HG03060 (cell line): Measurements from ENCODE around the gene KIR2DL3.
"Not testable (repeated sequence)": the region's sequence is repeated elsewhere in the genome, so short reads cannot be mapped to it uniquely, and the experiment has no call there.

Source experiments
- ATAC-seq: cut with Tn5 transposase; IDR thresholded peaks from one replicate; pipeline ENCODE4 v1.9.1; 2021; ENCODE audit warnings: low read depth, moderate number of reproducible peaks; ENCODE audit not compliant: unreplicated experiment

The KIR2DL3 gene

DNA sequence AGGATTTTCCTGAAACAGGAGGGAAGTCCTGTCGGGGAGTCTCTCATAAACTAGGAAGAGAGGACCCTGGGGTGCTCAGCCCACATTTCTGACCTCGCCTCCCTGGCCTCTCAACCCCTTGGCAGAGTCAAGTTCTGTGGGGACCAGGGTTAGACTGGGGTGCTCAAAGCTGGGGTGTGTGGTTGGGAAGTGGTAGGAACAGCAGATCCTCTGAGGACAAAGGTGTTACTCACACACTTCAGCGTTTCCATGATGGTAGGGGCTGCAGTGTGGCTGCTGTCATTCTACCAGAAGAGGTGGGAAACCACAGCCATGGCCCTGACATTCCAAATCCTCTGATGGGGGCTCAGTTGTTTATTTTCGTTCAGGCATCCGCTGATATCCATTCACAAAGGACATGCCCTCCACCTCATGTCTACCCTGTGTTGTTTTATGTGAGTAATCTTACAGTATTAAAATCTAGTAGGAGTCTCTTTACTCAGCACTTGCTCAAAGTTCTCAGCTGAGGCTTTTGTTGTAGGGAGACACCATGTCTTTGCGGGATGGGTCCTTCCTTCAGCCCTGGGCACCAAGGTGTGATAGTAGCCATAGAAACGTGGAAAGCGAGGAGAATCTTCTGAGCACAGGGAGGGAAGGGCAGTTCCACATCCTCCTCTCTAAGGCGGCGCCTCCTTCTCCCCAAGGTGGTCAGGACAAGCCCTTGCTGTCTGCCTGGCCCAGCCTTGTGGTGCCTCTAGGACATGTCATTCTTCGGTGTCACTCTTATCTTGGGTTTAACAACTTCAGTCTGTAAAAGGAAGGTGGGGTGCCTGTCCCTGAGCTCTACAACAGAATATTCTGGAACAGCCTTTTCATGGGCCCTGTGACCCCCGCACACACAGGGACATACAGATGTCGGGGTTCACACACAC is 1.5 kb downstream of the KIR2DL3 start:
- ATAC-seq = no peak

DNA sequence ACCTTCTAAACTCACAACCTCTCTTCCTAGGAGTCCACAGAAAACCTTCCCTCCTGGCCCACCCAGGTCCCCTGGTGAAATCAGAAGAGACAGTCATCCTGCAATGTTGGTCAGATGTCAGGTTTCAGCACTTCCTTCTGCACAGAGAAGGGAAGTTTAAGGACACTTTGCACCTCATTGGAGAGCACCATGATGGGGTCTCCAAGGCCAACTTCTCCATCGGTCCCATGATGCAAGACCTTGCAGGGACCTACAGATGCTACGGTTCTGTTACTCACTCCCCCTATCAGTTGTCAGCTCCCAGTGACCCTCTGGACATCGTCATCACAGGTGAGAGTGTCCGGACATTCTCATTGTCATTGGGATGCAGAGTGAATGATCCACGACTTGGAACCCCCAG is 3.6 kb downstream of the KIR2DL3 start:
- ATAC-seq = not testable (repeated sequence)

DNA sequence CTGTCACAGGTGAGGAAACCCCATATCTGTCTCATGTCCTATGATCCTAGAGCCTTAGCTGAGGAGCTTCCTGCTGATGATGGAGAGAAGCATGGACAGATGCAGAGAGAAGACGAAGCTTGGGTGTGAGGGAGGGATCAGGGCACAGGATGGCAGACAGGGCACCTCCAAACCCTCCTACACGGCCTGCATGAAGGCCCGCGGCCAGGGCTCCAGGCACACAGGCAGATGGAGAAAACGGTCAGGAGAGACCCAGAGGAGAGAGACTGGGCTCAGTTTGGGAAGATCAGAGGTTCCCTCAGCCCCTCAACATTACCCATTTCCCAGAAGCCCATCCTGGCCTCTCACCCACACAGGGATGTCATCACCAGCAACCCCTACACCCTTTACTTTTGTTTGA is 5.8 kb downstream of the KIR2DL3 start:
- ATAC-seq = not testable (repeated sequence)

DNA sequence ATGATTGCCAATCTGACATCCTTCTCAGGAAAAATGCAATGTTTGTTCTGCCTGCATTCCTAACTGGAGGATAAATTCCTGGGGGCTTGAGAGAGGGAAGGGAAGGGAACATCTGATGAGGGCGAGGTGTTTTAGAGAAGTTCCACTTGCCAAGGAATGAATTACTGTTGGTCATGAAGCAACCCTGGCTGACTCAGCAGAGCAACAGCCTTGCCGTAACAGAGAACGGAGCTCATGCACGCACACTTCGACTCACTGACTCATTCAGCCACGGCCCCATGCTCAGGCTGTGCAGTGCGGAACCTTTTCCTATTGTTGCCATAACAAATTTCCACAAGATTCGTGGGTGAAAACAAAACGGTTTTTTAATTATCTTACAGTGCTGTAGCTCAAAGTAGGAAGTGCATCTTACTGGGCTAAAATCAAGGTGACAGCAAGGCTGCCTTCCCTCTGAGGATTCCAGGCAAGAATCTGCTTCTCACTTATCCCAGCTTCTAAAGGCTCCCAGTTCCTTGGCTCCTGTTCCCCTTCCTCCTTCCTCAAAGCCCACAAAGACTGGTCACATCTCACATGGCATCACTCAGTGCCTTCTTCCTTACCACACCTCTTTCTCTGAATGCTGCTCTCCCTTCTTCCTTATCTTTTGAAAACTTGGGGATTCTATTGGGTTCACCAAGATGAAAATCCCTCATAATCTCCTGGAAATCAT is 9.5 kb downstream of the KIR2DL3 start:
- not testable (repeated sequence) for ATAC-seq

DNA sequence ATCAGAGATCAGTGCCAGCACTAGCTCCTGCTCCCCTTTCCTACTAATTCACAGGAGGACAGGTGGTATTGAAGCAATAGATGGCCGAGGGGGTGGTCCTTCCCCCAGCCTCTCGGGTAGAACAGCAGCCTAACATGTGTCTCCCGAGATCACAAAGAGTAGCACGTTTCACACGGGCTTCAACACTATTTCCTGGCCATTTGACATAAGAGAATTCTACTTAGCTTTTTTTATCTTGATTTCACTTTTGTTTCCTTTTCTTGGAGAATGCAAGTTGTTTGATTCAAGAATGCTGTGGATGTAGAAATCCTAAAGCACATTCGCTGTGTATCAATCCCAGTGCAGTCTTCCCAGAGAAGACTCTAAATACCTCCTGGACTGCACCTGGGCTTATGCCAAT is 12.0 kb downstream of the KIR2DL3 start:
- ATAC-seq = not testable (repeated sequence)

DNA sequence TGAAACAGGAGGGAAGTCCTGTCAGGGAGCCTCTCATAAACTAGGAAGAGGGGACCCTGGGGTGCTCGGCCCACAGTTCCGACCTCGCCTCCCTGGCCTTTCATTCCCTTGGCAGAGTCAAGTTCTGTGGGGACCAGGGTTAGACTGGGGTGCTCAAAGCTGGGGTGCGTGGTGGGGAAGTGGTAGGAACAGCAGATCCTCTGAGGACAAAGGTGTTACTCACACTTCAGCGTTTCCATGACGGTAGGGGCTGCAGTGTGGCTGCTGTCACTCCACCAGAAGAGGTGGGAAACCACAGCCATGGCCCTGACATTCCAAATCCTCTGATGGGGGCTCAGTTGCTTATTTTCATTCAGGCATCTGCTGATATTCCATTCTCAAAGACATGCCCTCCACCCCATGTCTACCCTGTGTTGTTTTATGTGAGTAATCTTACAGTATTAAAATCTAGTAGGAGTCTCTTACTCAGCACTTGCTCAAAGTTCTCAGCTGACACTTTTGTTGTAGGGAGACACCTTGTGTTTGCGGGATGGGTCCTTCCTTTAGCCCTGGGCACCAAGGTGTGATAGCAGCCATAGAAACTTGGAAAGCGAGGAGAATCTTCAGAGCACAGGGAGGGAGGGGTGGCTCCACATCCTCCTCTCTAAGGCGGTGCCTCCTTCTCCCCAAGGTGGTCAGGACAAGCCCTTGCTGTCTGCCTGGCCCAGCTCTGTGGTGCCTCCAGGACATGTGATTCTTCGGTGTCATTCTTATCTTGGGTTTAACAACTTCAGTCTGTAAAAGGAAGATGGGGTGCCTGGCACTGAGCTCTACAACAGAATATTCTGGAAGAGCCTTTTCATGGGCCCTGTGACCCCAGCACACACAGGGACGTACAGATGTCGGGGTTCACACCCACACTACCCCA is 18.1 kb downstream of the KIR2DL3 start:
- ATAC-seq = not testable (repeated sequence)

DNA sequence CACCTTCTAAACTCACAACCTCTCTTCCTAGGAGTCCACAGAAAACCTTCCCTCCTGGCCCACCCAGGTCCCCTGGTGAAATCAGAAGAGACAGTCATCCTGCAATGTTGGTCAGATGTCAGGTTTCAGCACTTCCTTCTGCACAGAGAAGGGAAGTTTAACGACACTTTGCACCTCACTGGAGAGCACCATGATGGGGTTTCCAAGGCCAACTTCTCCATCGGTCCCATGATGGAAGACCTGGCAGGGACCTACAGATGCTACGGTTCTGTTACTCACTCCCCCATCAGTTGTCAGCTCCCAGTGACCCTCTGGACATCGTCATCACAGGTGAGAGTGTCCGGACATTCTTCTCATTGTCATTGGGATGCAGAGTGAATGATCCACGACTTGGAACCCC is 20.3 kb downstream of the KIR2DL3 start:
- ATAC-seq = not testable (repeated sequence)

DNA sequence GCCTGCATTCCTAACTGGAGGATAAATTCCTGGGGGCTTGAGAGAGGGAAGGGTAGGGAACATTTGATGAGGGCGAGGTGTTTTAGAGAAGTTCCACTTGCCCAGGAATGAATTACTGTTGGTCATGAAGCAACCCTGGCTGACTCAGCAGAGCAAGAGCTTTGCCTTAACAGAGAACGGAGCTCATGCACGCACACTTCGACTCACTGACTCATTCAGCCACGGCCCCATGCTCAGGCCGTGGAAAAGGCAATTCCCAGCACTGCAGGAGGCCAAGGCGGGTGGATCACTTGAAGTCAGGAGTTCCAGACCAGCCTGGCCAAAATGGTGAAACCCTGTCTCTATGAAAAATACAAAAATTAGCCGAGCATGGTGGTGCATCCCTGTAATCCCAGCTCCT is 25.9 kb downstream of the KIR2DL3 start:
- not testable (repeated sequence) for ATAC-seq

DNA sequence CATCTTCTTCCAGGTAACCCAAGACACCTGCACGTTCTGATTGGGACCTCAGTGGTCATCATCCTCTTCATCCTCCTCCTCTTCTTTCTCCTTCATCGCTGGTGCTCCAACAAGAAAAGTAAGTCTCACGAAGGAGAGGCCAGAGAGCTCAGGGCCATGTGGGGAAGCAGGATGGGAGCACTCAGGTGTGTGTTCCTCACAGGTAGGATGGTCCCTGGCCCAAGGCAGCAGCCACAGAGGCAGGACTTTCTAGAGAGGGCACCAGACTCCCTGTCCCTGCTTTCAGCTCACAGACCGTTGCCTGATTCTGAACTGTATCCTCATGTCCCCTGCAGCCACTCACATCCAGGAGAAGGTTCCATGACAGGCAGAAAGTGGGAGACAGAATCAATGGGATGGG is 28.2 kb downstream of the KIR2DL3 start:
- not testable (repeated sequence) for ATAC-seq

DNA sequence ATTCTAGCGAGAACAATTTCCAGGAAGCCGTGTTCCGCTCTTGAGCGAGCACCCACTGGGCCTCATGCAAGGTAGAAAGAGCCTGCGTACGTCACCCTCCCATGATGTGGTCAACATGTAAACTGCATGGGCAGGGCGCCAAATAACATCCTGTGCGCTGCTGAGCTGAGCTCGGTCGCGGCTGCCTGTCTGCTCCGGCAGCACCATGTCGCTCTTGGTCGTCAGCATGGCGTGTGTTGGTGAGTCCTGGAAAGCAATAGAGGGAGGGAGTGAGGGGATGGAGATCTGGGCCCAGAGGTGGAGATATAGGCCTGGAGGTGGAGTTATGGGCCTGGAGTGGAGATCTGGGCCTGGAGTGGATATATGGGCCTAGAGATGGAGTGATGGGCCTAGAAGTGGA is 31.3 kb downstream of the KIR2DL3 start, which contains the start of gene KIR2DL1:
Gene KIR2DL1 (plus strand): TSS at position 148 of the 400 bp plus-strand sequence. CDS start 58 bp downstream, at position 206.
- not testable (repeated sequence) for ATAC-seq

DNA sequence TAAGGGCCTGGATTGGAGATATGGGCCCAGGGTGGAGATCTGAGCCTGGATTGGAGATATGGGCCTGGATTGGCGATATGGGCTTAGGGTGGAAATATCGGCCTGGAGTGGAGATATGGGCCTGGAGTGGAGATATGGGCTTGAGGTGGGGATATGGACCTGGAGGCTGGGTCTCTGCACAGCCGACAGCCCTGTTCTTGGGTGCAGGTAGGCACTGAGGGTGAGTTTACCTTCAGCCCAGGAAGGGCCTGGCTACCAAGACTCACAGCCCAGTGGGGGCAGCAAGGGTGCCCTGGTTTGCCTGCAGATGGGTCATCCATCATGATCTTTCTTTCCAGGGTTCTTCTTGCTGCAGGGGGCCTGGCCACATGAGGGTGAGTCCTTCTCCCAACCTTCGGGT is 32.2 kb downstream of the KIR2DL3 start:
- ATAC-seq = not testable (repeated sequence)

DNA sequence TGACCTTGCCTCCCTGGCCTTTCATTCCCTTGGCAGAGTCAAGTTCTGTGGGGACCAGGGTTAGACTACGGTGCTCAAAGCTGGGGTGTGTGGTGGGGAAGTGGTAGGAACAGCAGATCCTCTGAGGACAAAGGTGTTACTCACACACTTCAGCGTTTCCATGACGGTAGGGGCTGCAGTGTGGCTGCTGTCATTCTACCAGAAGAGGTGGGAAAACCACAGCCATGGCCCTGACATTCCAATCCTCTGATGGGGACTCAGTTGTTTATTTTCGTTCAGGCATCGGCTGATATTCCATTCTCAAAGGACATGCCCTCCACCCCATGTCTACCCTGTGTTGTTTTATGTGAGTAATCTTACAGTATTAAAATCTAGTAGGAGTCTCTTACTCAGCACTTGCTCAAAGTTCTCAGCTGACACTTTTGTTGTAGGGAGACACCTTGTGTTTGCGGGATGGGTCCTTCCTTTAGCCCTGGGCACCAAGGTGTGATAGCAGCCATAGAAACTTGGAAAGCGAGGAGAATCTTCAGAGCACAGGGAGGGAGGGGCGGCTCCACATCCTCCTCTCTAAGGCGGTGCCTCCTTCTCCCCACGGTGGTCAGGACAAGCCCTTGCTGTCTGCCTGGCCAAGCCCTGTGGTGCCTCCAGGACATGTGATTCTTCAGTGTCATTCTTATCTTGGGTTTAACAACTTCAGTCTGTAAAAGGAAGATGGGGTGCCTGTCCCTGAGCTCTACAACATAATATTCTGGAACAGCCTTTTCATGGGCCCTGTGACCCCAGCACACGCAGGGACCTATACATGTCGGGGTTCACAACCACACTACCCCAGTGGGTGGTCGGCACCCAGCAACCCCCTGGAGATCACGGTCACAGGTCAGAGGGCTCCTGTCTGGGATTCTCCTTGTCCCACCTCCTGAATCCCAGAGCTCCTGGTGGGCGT is 33.0 kb downstream of the KIR2DL3 start:
- not testable (repeated sequence) for ATAC-seq

DNA sequence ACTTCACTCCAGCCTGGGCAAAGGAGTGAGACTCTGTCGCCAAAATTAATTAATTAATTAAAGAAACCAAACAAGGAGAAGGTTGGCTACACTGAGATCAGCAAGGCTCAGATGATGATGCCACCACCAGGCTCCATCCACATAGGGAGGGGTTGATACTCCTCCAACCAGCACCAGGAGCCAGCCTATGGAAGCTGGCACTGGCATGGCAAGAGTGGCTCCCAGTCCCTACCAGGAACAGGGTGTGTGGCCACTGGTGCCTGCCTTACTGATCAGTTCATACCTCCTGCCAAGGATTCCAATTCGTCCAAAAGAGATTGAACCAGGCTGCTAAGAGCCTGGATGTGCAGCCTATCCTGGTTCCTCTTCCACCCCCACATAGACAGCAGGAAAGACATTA is 34.4 kb downstream of the KIR2DL3 start:
- ATAC-seq = not testable (repeated sequence)

DNA sequence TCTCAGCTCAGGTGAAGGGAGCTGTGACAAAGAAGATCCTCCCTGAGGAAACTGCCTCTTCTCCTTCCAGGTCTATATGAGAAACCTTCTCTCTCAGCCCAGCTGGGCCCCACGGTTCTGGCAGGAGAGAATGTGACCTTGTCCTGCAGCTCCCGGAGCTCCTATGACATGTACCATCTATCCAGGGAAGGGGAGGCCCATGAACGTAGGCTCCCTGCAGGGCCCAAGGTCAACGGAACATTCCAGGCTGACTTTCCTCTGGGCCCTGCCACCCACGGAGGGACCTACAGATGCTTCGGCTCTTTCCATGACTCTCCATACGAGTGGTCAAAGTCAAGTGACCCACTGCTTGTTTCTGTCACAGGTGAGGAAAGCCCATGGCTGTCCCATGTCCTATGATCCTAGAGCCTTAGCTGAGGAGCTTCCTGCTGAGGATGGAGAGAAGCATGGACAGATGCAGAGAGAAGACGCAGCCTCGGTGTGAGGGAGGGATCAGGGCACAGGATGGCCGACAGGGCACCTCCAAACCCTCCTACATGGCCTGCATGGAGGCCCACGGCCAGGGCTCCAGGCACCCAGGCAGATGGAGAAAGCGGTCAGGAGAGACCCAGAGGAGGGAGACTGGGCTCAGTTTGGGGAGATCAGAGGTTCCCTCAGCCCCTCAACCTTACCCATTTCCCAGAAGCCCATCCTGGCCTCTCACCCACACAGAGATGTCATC is 36.9 kb downstream of the KIR2DL3 start:
- ATAC-seq = not testable (repeated sequence)

DNA sequence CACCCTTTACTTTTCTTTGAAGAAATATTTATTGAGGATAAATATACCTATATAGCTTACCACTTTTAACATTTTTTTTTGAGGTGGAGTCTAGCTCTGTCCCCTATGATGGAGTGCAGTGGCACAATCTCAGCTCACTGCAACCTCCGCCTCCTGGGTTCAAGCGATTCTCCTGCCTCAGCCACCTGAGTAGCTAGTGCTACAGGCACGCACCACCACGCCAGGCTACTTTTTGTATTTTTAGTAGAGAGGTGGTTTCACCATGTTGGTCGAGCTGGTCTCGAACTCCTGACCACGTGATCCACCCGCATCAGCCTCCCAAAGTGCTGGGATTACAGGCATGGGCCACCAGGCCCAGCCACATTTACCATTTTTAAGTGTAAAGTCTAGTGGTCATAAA is 37.5 kb downstream of the KIR2DL3 start:
- ATAC-seq = not testable (repeated sequence)

DNA sequence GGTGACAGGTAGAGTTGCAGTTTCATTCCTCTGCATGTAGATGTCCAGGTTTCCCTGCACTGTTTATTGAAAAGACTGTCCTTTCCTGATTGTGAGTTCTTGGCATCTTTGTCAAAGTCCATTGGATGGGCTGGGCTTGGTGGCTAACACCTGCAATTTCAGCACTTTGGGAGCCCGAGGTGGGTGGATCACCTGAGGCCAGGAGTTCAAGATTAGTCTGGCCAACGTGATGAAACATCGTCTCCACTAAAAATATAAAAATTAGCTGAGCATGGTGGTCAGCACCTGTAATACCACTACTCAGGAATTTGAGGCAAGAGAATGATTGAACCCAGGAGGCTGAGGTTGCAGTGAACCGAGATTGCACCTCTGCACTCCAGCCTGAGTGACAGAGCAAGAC is 39.5 kb downstream of the KIR2DL3 start:
- ATAC-seq = not testable (repeated sequence)

DNA sequence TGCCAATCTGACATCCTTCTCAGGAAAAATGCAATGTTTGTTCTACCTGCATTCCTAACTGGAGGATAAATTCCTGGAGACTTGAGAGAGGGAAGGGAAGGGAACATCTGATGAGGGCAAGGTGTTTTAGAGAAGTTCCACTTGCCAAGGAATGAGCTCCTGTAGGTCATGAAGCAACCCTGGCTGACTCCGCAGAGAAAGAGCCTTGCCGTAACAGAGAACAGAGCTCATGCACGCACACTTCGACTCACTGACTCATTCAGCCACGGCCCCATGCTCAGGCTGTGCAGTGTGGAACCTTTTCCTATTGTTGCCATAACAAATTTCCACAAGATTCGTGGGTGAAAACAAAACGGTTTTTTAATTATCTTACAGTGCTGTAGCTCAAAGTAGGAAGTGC is 40.6 kb downstream of the KIR2DL3 start:
- ATAC-seq = not testable (repeated sequence)

DNA sequence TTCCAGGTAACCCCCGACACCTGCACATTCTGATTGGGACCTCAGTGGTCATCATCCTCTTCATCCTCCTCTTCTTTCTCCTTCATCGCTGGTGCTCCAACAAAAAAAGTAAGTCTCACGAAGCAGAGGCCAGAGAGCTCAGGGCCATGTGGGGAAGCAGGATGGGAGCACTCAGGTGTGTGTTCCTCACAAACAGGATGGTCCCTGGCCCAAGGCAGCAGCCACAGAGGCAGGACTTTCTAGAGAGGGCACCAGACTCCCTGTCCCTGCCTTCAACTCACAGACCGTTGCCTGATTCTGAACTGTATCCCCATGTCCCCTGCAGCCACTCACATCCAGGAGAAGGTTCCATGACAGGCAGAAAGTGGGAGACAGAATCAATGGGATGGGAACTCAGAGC is 44.6 kb downstream of the KIR2DL3 start:
- not testable (repeated sequence) for ATAC-seq
